Neural cell (in vitro differentiated cells): ENCODE data around the gene L3MBTL4. TPM values are rescaled to one million over a fixed set of nuclear protein-coding genes. Genes with fewer than 3 reads are reported as not detected.

Source experiments
- H2AFZ ChIP-seq: fragments of 200-600, 300-800 bp; sonication (generic), shearing (Covaris generic); 2 replicates; pipeline ENCODE4 v1.6.0; 2014; ENCODE audit warnings: low read depth, mild to moderate bottlenecking, antibody characterized with exemption, low read length, moderate library complexity
- H3F3A ChIP-seq: fragments of 200-600 bp; shearing (Covaris generic); 2 replicates; pipeline ENCODE4 v1.6.1; 2016; ENCODE audit warnings: mild to moderate bottlenecking, moderate library complexity, mixed read lengths, antibody characterized with exemption, low read length; ENCODE audit not compliant: insufficient read depth, poor library complexity, severe bottlenecking
- H3K27ac ChIP-seq: fragments of 200-600, 300-800 bp; sonication (generic), shearing (Covaris generic); 2 replicates; pipeline ENCODE4 v1.5.1; 2014; ENCODE audit warnings: mild to moderate bottlenecking, low read length, moderate library complexity
- H3K27me3 ChIP-seq: fragments of 300-800, 200-600 bp; sonication (generic), shearing (Covaris generic); 2 replicates; pipeline ENCODE4 v1.6.0; 2014; ENCODE audit warnings: mild to moderate bottlenecking, low read depth, low read length, moderate library complexity; ENCODE audit not compliant: insufficient read depth
- H3K36me3 ChIP-seq: fragments of 300-800, 200-600 bp; sonication (generic), shearing (Covaris generic); 2 replicates; pipeline ENCODE4 v1.5.1; 2014; ENCODE audit warnings: mild to moderate bottlenecking, antibody characterized with exemption, low read length, moderate library complexity; ENCODE audit not compliant: insufficient read depth
- H3K4me2 ChIP-seq: fragments of 300-800, 200-600 bp; sonication (generic), shearing (Covaris generic); 2 replicates; pipeline ENCODE4 v1.6.0; 2014; ENCODE audit warnings: mild to moderate bottlenecking, low read length
- H3K4me3 ChIP-seq: fragments of 300-800, 200-600 bp; sonication (generic), shearing (Covaris generic); 2 replicates; pipeline ENCODE4 v1.5.1; 2014; ENCODE audit warnings: mild to moderate bottlenecking, low read length, moderate library complexity
- H3K79me2 ChIP-seq: fragments of 200-600 bp; shearing (Covaris generic); replicated peaks from 2 replicates; pipeline ENCODE4 v1.6.0; 2014; ENCODE audit warnings: mild to moderate bottlenecking, low read length, moderate library complexity; ENCODE audit not compliant: insufficient read depth
- H3K9ac ChIP-seq: fragments of 300-800, 200-600 bp; sonication (generic), shearing (Covaris generic); 2 replicates; pipeline ENCODE4 v1.6.1; 2016; ENCODE audit warnings: mild to moderate bottlenecking, low read length, mixed read lengths
- H3K9me2 ChIP-seq: fragments of 200-600 bp; shearing (Covaris generic); 2 replicates; pipeline ENCODE4 v1.6.1; 2016; ENCODE audit warnings: mild to moderate bottlenecking, low read length, mixed read lengths; ENCODE audit not compliant: insufficient read depth
- H3K9me3 ChIP-seq: fragments of 200-600, 300-800 bp; sonication (generic), shearing (Covaris generic); 2 replicates; pipeline ENCODE4 v1.6.1; 2016; ENCODE audit warnings: mild to moderate bottlenecking, mixed run types, low read length, moderate library complexity, mixed read lengths
- H4K20me1 ChIP-seq: fragments of 200-600 bp; shearing (Covaris generic); 2 replicates; pipeline ENCODE4 v1.6.1; 2016; ENCODE audit warnings: mild to moderate bottlenecking, mixed run types; ENCODE audit not compliant: insufficient read depth
- EP300 ChIP-seq: fragments of 450-650 bp; conservative IDR thresholded peaks from 2 replicates; pipeline ENCODE4 v1.6.1; 2014; ENCODE audit warnings: antibody characterized with exemption, mild to moderate bottlenecking, moderate library complexity; ENCODE audit not compliant: poor library complexity, severe bottlenecking
- EZH2 ChIP-seq: fragments of 200-600, 300-800 bp; shearing (Covaris generic), sonication (generic); IDR thresholded peaks from 2 replicates; pipeline ENCODE4 v1.6.1; 2014; ENCODE audit warnings: antibody characterized with exemption, low read length, borderline replicate concordance, mild to moderate bottlenecking; ENCODE audit not compliant: insufficient read depth, poor library complexity, severe bottlenecking
- MXI1 ChIP-seq: fragments of 450-650 bp; conservative IDR thresholded peaks from 2 replicates; pipeline ENCODE4 v1.6.1; 2014; ENCODE audit warnings: antibody characterized with exemption, mild to moderate bottlenecking; ENCODE audit not compliant: poor library complexity, severe bottlenecking
- POLR2AphosphoS5 ChIP-seq: IDR thresholded peaks from 2 replicates; pipeline ENCODE4 v1.6.1; 2012
- RAD21 ChIP-seq: fragments of 450-650 bp; conservative IDR thresholded peaks from 2 replicates; pipeline ENCODE4 v1.6.1; 2014; ENCODE audit warnings: antibody characterized with exemption, mild to moderate bottlenecking, moderate library complexity
- SMC3 ChIP-seq: fragments of 450-650 bp; conservative IDR thresholded peaks from 2 replicates; pipeline ENCODE4 v1.6.1; 2014; ENCODE audit warnings: antibody characterized with exemption, mild to moderate bottlenecking, moderate library complexity; ENCODE audit not compliant: poor library complexity
- TAF1 ChIP-seq: IDR thresholded peaks from 2 replicates; pipeline ENCODE4 v1.6.1; 2012; ENCODE audit warnings: low read depth
- polyA plus RNA-seq: library from polyadenylated mRNA; depleted of rRNA; stranded (reverse); fragments of >200 nt; gene quantifications from 2 replicates; pipeline ENCODE4 v1.2.3, GENCODE V29; 2014
- TF ChIP-seq, protein P1 (sequence below): IDR thresholded peaks from 2 replicates; pipeline ENCODE4 v1.6.1; 2012; ENCODE audit warnings: borderline replicate concordance
- TF ChIP-seq, protein P2 (sequence below): fragments of 450-650 bp; IDR thresholded peaks from 2 replicates; pipeline ENCODE4 v1.5.1; 2014; ENCODE audit warnings: antibody characterized with exemption, mild to moderate bottlenecking, moderate library complexity; ENCODE audit not compliant: poor library complexity, severe bottlenecking

The L3MBTL4 gene
- polyA plus RNA-seq, 1 donor from 2014 or later = 0.90 TPM

DNA sequence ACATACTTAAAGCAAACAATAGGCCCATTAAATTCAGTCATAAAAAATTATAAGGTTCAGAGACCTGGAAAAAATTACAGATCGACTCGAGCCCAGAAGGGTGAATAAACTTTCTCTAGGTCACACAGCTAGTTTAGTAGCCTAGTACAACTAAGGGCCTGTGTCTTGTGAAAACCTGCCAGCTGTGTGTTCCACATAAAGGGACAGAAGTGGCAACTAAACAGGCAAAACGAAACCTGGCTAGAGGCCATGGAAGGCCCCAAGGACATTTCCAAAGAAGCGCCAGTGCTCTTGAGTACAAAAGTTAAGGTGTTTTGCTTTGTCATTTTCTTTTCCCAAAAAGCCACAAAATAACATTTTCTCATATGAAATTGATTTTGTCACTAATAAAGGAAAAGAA, 164.9 kb downstream of the L3MBTL4 start:
- Histone ChIP-seq H3K27me3 (no peaks in the 10 kb centered on the region), H3K27ac (no peak overlapping the region), H3K9me3 (no peaks in the 10 kb centered on the region), H3K4me3 (no peak overlapping the region), H3K9ac (no peak overlapping the region), H2AFZ (no peak overlapping the region), H3K9me2 (no peaks in the 10 kb centered on the region), H3K79me2 (no peaks in the 10 kb centered on the region), H3K36me3 (no peaks in the 10 kb centered on the region), H3F3A (no peaks in the 10 kb centered on the region), H4K20me1 (no peaks in the 10 kb centered on the region), H3K4me2 (no peak overlapping the region)
- no peak for TF ChIP-seq SMC3
- TF ChIP-seq POLR2AphosphoS5 = no peak
- no peak for TF ChIP-seq EZH2
- no peak for TF ChIP-seq MXI1
- TF ChIP-seq EP300 = no peak
- no peak for TF ChIP-seq RAD21
- TF ChIP-seq, protein P1, sequence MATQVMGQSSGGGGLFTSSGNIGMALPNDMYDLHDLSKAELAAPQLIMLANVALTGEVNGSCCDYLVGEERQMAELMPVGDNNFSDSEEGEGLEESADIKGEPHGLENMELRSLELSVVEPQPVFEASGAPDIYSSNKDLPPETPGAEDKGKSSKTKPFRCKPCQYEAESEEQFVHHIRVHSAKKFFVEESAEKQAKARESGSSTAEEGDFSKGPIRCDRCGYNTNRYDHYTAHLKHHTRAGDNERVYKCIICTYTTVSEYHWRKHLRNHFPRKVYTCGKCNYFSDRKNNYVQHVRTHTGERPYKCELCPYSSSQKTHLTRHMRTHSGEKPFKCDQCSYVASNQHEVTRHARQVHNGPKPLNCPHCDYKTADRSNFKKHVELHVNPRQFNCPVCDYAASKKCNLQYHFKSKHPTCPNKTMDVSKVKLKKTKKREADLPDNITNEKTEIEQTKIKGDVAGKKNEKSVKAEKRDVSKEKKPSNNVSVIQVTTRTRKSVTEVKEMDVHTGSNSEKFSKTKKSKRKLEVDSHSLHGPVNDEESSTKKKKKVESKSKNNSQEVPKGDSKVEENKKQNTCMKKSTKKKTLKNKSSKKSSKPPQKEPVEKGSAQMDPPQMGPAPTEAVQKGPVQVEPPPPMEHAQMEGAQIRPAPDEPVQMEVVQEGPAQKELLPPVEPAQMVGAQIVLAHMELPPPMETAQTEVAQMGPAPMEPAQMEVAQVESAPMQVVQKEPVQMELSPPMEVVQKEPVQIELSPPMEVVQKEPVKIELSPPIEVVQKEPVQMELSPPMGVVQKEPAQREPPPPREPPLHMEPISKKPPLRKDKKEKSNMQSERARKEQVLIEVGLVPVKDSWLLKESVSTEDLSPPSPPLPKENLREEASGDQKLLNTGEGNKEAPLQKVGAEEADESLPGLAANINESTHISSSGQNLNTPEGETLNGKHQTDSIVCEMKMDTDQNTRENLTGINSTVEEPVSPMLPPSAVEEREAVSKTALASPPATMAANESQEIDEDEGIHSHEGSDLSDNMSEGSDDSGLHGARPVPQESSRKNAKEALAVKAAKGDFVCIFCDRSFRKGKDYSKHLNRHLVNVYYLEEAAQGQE = no peak
- TF ChIP-seq, protein P2, sequence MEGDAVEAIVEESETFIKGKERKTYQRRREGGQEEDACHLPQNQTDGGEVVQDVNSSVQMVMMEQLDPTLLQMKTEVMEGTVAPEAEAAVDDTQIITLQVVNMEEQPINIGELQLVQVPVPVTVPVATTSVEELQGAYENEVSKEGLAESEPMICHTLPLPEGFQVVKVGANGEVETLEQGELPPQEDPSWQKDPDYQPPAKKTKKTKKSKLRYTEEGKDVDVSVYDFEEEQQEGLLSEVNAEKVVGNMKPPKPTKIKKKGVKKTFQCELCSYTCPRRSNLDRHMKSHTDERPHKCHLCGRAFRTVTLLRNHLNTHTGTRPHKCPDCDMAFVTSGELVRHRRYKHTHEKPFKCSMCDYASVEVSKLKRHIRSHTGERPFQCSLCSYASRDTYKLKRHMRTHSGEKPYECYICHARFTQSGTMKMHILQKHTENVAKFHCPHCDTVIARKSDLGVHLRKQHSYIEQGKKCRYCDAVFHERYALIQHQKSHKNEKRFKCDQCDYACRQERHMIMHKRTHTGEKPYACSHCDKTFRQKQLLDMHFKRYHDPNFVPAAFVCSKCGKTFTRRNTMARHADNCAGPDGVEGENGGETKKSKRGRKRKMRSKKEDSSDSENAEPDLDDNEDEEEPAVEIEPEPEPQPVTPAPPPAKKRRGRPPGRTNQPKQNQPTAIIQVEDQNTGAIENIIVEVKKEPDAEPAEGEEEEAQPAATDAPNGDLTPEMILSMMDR = no peak
- TF ChIP-seq TAF1 = no peak

DNA sequence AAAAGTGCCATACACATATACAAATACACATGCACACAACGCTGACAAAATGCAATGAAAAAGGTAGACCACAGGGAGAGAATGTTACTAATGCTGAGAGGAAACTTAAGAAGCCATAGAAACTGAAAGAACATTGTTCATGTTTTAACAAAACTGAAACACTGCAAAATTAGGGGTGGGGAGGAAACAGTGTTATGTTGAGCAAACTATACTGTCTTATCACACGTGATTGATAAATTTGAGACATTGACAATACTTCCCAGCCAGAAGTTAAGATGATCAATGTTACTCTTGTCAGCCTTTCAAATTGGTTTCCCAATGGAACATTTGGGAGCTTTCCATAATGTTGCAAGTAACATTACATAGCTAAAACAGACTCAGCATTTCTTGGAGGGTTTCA, 165.5 kb downstream of the L3MBTL4 start:
- H3K27ac ChIP-seq = no peak overlapping the region
- H3K9me3 ChIP-seq = no peaks in the 10 kb centered on the region
- H3K36me3 ChIP-seq = no peaks in the 10 kb centered on the region
- H2AFZ ChIP-seq = no peak overlapping the region
- no peak overlapping the region for H3K9ac ChIP-seq
- H3F3A ChIP-seq = no peaks in the 10 kb centered on the region
- no peak overlapping the region for H3K4me2 ChIP-seq
- no peaks in the 10 kb centered on the region for H3K27me3 ChIP-seq
- H3K4me3 ChIP-seq = no peak overlapping the region
- H3K9me2 ChIP-seq = no peaks in the 10 kb centered on the region
- TF ChIP-seq, protein P2 = no peak
- TF ChIP-seq RAD21 (no peak), EP300 (no peak), POLR2AphosphoS5 (no peak), TAF1 (no peak), EZH2 (no peak), SMC3 (no peak), MXI1 (no peak)
- TF ChIP-seq, protein P1 = no peak
- H4K20me1 ChIP-seq = no peaks in the 10 kb centered on the region
- no peaks in the 10 kb centered on the region for H3K79me2 ChIP-seq
